IPS-11a (cell line): ENCODE results near the gene ARHGEF40.

ENCODE experiments used
- H3K4me3 ChIP-seq: one replicate; pipeline ENCODE4 v1.5.1; 2013; ENCODE audit warnings: low read depth, low read length, control low read depth

ARHGEF40 gene

DNA sequence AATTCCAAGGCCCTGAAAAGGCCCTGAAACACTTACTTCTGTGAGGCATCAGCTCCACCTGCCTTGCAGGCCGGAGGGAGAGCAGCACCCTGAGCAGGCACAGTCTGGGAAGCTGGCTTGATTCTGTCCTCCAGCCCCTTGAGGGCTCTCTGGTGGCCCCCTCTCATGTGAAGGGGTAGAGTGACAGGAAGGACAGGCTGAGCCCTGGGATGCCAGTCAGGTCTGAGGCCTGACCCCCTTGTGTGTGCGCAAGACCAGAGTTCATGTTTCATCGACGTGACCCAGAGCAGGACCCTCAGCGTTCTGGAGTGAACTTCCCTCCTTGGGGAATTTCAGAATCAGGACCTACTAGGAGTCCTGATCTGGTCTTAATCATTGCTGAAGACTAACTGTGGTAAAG is 11.2 kb upstream of the ARHGEF40 start:
- no peak overlapping the region for H3K4me3 ChIP-seq

- no peak overlapping the region for H3K4me3 ChIP-seq
Measured at GRCh38 chr14:21059842-21060613, 10.1 kb upstream of the ARHGEF40 start.

DNA sequence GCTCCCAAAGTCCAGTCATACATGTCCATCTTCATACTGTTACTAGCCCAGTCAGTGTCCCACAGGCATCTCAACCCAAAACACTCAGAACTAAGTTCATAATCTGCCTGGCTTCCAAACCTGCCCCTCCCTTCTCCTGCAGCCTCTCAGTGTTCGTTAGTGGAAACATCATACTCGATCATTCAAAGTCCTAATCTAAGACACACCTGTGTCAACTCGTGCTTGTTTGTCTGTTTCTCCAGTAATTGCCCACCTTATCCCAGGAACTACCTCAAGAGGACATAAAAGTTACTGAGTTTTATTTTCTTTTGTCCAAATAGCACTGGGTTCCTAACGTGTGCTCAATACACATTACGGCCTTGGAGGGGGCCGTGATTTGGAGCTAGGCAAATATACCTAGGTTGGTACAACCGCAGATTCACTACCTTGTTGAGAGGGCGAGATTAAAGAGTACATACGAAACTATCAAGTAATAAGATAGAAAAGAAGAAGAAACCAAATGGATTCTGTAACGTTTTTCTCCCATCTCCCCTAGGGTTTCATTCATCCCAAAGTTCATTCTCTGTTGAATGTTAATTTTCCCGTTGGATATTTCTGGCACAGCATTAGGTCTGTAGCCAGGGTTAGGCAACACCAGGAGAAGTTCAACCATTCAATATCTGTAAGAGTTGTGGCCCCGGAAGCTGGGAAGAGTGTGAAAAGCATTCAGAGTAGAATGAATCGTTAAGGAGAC is 9.3 kb upstream of the ARHGEF40 start:
- H3K4me3 ChIP-seq, result no peak overlapping the region

GRCh38 chr14:21061347-21061668 is 8.8 kb upstream of the ARHGEF40 start:
- no peak overlapping the region for H3K4me3 ChIP-seq

DNA sequence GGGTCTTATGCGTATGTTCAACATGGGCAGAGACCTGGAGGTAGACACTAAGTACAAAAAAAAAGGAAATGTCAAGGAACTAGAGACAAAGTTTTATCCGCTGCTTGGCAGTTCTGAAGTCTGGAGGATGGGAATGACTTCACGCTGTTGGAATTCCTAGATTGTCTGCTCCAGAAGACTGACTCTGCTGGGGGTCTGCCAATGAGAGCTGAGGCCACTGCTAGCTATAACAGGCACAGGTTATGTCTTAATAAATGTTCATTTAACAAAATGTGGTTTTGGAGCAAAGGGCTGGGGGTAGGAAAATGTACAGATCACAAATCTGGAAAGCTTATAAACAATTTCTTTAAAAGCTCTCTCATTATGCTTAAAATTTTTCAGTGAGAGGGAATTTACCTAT is 6.6 kb upstream of the ARHGEF40 start:
- H3K4me3 ChIP-seq, result no peak overlapping the region

DNA sequence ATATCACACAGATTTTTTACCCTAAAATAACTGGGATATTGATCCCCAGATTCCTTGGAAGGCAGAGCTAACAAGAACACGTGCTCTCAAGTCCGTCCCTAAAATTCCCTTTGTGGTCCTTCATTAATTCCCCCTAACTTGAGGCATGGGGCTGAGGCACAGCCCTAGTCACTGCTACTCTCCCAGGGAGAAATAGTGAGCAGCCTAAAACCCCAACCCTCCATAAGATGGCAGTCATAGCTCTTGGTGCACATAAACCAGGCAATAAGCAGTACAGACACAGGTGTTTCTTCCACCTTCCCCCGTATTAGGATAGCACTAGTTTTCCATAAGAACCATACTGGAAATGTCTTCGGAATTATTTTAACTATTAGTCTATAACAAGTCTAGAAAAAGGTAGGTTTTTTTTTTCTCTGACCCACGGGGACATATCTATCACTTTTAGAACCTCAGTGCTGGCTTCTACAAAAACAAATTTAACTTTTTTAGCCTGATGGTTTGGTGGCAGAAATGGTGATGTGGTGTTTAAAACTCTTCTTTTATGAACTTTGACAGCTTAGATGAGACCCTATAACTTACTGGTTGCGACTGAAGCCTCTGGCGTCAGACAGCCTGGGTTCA is 3.1 kb upstream of the ARHGEF40 start:
- no peak overlapping the region for H3K4me3 ChIP-seq

DNA sequence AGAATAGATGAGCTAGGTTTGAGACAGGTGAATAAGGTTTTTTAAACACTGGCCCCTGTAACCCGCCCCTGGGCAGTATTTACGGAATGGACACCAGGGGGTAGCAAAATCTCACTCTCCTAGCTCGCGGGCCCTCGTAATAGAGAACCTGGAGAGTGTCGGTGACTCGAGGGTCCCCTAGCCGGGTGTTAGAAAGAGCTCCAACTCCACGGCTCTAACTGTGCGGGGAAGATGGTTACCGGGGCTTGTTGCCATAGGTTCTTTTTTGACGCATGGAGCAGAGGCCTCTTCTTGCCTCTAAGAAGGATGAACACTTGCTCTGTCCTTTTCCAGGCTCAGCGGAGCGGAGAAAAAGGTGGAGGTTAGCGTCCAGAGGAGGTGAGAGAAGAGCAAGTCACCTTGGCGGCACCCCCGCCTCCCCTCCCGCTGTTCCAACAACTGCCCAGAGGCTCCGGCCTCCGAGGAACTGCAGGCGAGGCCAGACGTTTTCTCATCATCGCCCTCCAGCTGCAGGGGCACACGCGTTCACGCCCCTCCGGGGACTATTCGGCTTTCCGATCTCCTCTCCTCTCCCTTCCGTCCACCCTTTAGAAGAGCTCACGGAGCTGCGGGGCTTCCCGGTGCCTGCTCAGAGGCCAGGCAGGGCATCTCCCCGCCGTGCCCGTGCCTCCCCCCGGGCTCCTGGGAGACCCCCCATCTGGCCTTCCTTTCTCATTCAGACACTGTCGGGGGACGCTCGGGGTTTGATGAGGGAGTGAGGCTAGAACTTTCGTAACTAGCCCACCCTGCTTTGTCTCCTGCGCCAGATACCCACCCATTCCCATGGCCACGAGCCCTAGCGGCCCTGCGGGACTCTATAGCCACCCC is 1.4 kb upstream of the ARHGEF40 start:
- peak overlapping the region; percentile 79 for H3K4me3 ChIP-seq

DNA sequence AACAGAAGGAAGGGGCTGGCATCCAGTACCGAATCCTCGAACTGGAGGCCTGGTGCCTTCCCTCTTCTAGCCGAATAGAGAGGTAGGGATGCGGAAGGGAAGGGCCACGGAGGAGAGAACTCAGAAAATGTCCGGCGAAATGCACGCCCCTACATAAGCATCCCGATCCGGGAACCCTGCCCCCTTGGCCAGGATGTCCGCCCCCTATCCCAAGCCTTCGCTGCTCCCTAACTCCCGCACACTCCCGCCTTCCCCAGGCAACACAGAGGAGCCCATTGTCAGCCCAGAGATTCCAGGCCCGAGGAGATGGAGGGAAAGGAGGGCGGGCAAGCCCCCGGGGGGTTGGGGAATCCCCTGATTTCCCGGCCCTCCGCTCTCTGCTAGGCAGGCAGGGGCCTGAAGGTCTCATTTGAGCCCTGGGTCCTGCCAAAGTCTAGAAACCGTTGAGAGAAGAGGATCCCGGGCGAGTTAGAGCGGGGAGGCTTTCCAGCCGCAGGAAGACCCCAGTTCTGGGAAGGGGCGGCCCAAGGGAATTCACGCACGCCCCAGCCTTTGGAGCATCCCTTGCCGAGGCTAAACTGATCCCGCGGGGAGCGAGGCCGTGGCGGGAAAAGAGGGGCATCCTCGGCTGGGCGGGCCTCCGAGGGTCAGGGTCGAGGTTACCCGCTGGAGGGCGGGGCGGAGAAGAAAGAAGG is 569 bp upstream of the ARHGEF40 start:
- peak overlapping the region; percentile 79 for H3K4me3 ChIP-seq

DNA sequence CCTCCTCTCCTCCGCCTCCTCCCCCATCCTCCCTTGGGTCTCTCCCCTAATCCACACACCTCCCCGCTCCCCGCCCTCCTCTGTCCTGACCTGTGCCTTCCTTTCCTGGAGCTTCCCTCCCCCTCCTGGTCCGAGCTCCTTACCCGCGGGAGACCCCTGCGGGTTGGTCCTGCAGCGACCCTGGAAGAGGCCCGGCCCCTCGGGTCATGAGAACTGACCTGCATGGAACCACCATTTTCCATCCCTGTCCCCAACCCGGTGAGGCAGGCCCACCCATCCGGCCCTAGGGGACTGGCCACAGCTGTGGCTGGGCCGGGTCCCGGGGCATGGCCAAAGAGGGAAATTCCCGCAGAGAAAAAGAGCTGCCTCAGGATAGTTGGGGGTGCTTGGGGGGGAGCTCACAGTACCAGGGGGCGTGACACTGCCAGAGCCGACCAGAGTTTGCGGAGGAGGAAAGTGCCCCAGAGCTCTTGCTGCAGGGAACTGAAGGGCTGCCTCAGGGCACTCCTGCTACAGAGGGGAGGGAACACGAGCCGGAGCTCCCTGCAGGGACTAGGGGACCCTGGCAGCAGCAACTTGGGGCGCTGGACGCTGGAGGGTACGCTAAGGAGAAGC is 613 bp downstream of the ARHGEF40 start:
- peak overlapping the region; percentile 79 for H3K4me3 ChIP-seq

- peak overlapping the region; percentile 79 for H3K4me3 ChIP-seq
Measured at GRCh38 chr14:21071225-21072030, 1.3 kb downstream of the ARHGEF40 start.

GRCh38 chr14:21072031-21072473 is 1.9 kb downstream of the ARHGEF40 start:
- H3K4me3 ChIP-seq, result peak overlapping the region; percentile 79

- no peak overlapping the region for H3K4me3 ChIP-seq
Measured at GRCh38 chr14:21072781-21073339, 2.8 kb downstream of the ARHGEF40 start.

DNA sequence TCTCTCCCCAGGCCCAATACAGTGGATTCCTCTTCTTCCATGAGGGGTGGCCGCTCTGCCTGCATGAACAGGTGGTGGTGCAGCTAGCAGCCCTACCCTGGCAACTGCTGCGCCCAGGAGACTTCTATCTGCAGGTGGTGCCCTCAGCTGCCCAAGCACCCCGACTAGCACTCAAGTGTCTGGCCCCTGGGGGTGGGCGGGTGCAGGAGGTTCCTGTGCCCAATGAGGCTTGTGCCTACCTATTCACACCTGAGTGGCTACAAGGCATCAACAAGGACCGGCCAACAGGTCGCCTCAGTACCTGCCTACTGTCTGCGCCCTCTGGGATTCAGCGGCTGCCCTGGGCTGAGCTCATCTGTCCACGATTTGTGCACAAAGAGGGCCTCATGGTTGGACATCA is 3.8 kb downstream of the ARHGEF40 start:
- no peak overlapping the region for H3K4me3 ChIP-seq

DNA sequence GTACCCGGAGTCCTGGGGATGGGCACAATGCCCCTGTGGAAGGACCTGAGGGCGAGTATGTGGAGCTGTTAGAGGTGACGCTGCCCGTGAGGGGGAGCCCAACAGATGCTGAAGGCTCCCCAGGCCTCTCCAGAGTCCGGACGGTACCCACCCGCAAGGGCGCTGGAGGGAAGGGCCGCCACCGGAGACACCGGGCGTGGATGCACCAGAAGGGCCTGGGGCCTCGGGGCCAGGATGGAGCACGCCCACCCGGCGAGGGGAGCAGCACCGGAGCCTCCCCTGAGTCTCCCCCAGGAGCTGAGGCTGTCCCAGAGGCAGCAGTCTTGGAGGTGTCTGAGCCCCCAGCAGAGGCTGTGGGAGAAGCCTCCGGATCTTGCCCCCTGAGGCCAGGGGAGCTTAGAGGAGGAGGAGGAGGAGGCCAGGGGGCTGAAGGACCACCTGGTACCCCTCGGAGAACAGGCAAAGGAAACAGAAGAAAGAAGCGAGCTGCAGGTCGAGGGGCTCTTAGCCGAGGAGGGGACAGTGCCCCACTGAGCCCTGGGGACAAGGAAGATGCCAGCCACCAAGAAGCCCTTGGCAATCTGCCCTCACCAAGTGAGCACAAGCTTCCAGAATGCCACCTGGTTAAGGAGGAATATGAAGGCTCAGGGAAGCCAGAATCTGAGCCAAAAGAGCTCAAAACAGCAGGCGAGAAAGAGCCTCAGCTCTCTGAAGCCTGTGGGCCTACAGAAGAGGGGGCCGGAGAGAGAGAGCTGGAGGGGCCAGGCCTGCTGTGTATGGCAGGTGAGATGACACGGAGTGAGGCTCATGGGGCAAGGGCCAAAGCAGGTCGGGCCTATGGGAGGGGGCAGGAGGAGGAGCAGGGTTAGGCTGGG is 4.5 kb downstream of the ARHGEF40 start:
- no peak overlapping the region for H3K4me3 ChIP-seq

GRCh38 chr14:21075719-21076437 is 5.8 kb downstream of the ARHGEF40 start:
- H3K4me3 ChIP-seq, result no peak overlapping the region

DNA sequence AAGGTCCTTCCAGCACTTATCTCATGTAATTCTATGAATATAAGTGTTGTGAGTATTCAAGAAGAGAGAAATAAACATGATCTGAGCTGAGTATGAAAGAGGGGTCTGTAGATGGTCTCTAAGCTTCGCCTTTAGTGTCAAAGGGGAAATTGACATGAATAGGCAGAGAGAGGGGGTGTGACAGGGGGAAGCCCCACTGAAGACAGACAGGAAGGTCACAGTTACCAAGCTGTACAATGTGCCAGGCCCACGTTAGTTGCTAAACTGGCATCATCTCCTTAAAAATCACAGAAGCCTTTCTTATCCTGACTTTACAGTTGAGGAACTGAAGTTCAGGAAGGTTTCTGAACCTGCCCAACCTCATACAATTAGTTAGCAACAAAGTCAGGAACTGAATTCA is 7.6 kb downstream of the ARHGEF40 start:
- H3K4me3 ChIP-seq, result no peak overlapping the region

DNA sequence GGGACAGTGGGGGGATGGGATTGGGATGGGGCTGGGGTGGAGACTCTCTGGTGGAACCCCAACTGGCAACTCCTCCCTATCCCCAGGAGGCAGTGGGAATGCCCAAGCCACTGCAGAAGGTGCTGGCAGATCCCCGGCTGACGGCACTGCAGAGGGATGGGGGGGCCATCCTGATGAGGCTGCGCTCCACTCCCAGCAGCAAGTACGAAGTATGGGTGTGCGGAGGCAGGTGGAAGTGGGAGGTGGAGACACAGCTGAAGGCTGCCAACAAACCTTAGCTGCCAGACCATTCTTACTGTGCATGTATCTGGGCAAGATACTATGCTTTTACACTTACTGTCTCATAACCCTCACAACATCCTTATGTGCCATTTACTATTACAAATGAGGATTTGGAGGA is 8.2 kb downstream of the ARHGEF40 start:
- H3K4me3 ChIP-seq, result no peak overlapping the region
